SU-DHL-6 (cell line): ENCODE results near the gene MAT1A.
"Not testable (repeated sequence)": the region's sequence is repeated elsewhere in the genome, so short reads cannot be mapped to it uniquely, and the experiment has no call there.

Experiments used
- H2AFZ ChIP-seq: fragments of 200-600 bp; sonication (generic); 2 replicates; pipeline ENCODE4 v1.6.1; 2014; ENCODE audit warnings: low read depth, mild to moderate bottlenecking, moderate library complexity, mixed read lengths, antibody characterized with exemption, low read length; ENCODE audit not compliant: severe bottlenecking
- H3F3A ChIP-seq: fragments of 200-600 bp; shearing (Covaris generic); 2 replicates; pipeline ENCODE4 v1.6.0; 2016; ENCODE audit warnings: antibody characterized with exemption, mild to moderate bottlenecking; ENCODE audit not compliant: insufficient read depth
- H3K27ac ChIP-seq: fragments of 200-600 bp; sonication (generic); 2 replicates; pipeline ENCODE4 v1.5.1; 2016; ENCODE audit warnings: low read depth, mild to moderate bottlenecking, low read length, moderate library complexity, mixed read lengths
- H3K27me3 ChIP-seq: fragments of 200-600 bp; sonication (generic), shearing (Covaris generic); 2 replicates; pipeline ENCODE4 v1.6.0; 2014; ENCODE audit warnings: mild to moderate bottlenecking, low read length
- H3K36me3 ChIP-seq: fragments of 200-600 bp; sonication (generic); 2 replicates; pipeline ENCODE4 v1.6.1; 2014; ENCODE audit warnings: mild to moderate bottlenecking, low read length, mixed read lengths
- H3K4me2 ChIP-seq: fragments of 300-600, 200-600 bp; shearing (Covaris generic), sonication (generic); 2 replicates; pipeline ENCODE4 v1.6.0; 2014; ENCODE audit warnings: low read length, low read depth, mild to moderate bottlenecking; ENCODE audit not compliant: poor library complexity, severe bottlenecking
- H3K4me3 ChIP-seq: fragments of 200-600 bp; sonication (generic); 2 replicates; pipeline ENCODE4 v1.5.1; 2014; ENCODE audit warnings: antibody characterized with exemption, low read length, mild to moderate bottlenecking, mixed read lengths; ENCODE audit not compliant: insufficient read depth, poor library complexity, severe bottlenecking
- H3K79me2 ChIP-seq: fragments of 200-600 bp; sonication (generic); 2 replicates; pipeline ENCODE4 v1.6.1; 2014; ENCODE audit warnings: mild to moderate bottlenecking, low read length, moderate library complexity; ENCODE audit not compliant: insufficient read depth
- H3K9ac ChIP-seq: fragments of 200-600 bp; sonication (generic); 2 replicates; pipeline ENCODE4 v1.7.0; 2014; ENCODE audit warnings: mild to moderate bottlenecking, low read length
- H3K9me2 ChIP-seq: fragments of 200-600 bp; sonication (generic); replicated peaks from 2 replicates; pipeline ENCODE4 v1.6.1; 2014; ENCODE audit warnings: low read length; ENCODE audit not compliant: insufficient read depth
- H3K9me3 ChIP-seq: fragments of 200-600 bp; sonication (generic); 2 replicates; pipeline ENCODE4 v1.6.1; 2014; ENCODE audit warnings: low read length, mixed read lengths; ENCODE audit not compliant: insufficient read depth
- H4K20me1 ChIP-seq: fragments of 200-600 bp; sonication (generic); 2 replicates; pipeline ENCODE4 v1.6.1; 2014; ENCODE audit warnings: low read depth, mild to moderate bottlenecking, antibody characterized with exemption, low read length, moderate library complexity, mixed read lengths

The MAT1A gene

DNA sequence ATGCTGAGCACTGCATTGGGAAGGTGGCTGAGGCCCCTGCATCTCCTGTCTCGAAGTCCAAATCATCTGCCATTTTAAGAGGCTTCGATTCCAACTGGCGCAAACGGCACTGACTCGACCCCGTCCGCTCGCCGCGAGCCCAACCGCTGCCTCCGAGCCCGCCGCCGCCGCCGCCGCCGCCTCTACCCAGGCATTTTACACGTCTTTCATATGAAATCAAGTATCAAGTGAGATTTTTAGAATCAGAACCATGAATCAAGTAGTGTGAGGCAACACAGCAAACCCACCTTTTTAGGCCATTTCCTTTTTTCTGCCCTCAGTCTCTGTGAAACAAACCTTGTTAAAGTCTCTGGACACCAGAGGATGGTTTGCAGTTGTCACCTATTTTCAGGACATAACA is 41.8 kb downstream of the MAT1A start:
- not testable (repeated sequence) for H4K20me1 ChIP-seq, H3K27me3 ChIP-seq, H3K4me3 ChIP-seq, H3K9ac ChIP-seq, H3K9me2 ChIP-seq, H3K36me3 ChIP-seq, H3K9me3 ChIP-seq, H2AFZ ChIP-seq, H3K4me2 ChIP-seq, H3K79me2 ChIP-seq, H3K27ac ChIP-seq, H3F3A ChIP-seq

GRCh38 chr10:80244371-80244770 is 45.1 kb downstream of the MAT1A start:
- not testable (repeated sequence) for H4K20me1 ChIP-seq, H3K79me2 ChIP-seq, H3K9me2 ChIP-seq, H3K9me3 ChIP-seq, H3K27ac ChIP-seq, H3K36me3 ChIP-seq, H3K9ac ChIP-seq, H3K4me2 ChIP-seq, H2AFZ ChIP-seq, H3F3A ChIP-seq, H3K27me3 ChIP-seq, H3K4me3 ChIP-seq

DNA sequence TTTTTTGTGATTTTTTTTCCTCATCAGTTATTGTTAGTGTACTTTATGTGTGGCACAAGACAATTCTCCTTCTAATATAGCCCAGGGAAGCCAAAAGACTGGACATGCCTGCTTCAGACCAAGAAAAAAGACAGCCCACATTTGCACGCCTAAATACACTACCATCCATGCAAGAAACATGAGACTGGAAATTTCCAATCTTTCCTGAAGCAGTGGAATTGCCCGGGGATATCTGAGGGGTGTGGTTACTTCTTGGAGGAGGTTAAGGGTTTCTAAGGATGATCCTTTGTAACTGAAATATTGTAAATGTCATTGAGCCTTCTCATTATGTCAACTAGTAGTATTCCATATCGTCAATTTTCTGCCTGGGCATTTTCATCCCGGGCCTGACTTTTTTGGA is 47.1 kb downstream of the MAT1A start:
- H3F3A ChIP-seq, H3K27ac ChIP-seq, H4K20me1 ChIP-seq, H2AFZ ChIP-seq, H3K9me3 ChIP-seq, H3K27me3 ChIP-seq, H3K4me2 ChIP-seq, H3K79me2 ChIP-seq, H3K9me2 ChIP-seq, H3K36me3 ChIP-seq, H3K4me3 ChIP-seq, H3K9ac ChIP-seq: not testable (repeated sequence)

DNA sequence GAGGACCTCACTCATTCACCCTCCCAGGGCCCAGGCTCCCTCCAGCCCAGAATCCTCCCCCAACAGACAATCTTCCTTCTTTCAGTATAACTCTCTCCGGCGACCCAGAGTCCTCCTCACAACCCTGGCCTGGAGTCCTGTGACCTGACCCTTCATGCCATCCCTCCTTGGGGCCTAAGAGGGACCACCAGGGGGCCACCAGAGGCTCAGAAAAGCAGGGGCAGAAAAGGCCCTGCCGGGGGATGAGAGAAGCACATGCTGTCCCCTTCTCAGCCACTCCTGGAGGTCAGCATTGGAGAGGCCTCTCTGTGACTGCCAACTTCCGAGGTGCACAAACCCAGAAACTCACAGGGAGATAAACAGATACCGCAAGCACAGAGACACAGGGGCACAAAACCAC is 53.0 kb downstream of the MAT1A start:
- not testable (repeated sequence) for H3K4me2 ChIP-seq, H3K27me3 ChIP-seq, H3K9ac ChIP-seq, H3K36me3 ChIP-seq, H3K79me2 ChIP-seq, H4K20me1 ChIP-seq, H3K9me3 ChIP-seq, H2AFZ ChIP-seq, H3K27ac ChIP-seq, H3K4me3 ChIP-seq, H3F3A ChIP-seq, H3K9me2 ChIP-seq

GRCh38 chr10:80234331-80235235 is 54.9 kb downstream of the MAT1A start:
- H3K9me2 ChIP-seq, H3K9ac ChIP-seq, H3K36me3 ChIP-seq, H2AFZ ChIP-seq, H3K4me3 ChIP-seq, H4K20me1 ChIP-seq, H3K27me3 ChIP-seq, H3K4me2 ChIP-seq, H3K27ac ChIP-seq, H3K9me3 ChIP-seq, H3K79me2 ChIP-seq, H3F3A ChIP-seq: not testable (repeated sequence)

DNA sequence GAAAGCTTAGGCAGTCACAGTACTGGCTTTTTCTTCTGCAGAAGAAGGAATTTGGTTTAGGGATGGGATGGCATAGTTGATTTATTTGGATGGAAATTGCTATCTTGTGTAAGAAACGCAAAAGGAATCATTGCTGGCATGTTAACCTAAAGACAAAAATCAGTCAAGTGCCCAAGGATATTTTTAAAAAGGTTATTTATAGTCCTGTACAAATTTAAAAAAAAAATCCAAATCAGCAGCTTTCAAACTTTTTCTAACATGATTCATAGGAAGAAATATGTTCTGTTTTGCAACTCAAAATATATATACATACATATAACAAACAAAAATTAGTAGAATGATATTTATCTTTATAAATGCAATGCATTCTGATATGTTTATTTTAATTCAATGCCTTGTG is 55.6 kb downstream of the MAT1A start:
- not testable (repeated sequence) for H3F3A ChIP-seq, H3K79me2 ChIP-seq, H3K36me3 ChIP-seq, H3K9ac ChIP-seq, H3K27ac ChIP-seq, H3K9me3 ChIP-seq, H3K4me2 ChIP-seq, H2AFZ ChIP-seq, H3K4me3 ChIP-seq, H3K9me2 ChIP-seq, H3K27me3 ChIP-seq, H4K20me1 ChIP-seq

GRCh38 chr10:80226723-80227122 is 62.7 kb downstream of the MAT1A start:
- H3K27me3 ChIP-seq, H3K9ac ChIP-seq, H3K4me2 ChIP-seq, H2AFZ ChIP-seq, H3F3A ChIP-seq, H3K36me3 ChIP-seq, H3K4me3 ChIP-seq, H3K27ac ChIP-seq, H3K79me2 ChIP-seq, H4K20me1 ChIP-seq, H3K9me3 ChIP-seq, H3K9me2 ChIP-seq: not testable (repeated sequence)

DNA sequence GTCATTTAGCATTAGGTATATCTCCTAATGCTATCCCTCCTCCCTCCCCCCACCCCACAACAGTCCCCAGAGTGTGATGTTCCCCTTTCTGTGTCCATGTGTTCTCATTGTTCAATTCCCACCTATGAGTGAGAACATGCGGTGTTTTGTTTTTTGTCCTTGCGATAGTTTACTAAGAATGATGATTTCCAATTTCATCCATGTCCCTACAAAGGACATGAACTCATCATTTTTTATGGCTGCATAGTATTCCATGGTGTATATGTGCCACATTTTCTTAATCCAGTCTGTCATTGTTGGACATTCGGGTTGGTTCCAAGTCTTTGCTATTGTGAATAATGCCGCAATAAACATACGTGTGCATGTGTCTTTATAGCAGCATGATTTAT is 66.4 kb downstream of the MAT1A start:
- not testable (repeated sequence) for H4K20me1 ChIP-seq, H3K9me2 ChIP-seq, H3K4me2 ChIP-seq, H3K4me3 ChIP-seq, H3K27ac ChIP-seq, H3K36me3 ChIP-seq, H2AFZ ChIP-seq, H3F3A ChIP-seq, H3K9me3 ChIP-seq, H3K79me2 ChIP-seq, H3K27me3 ChIP-seq, H3K9ac ChIP-seq
